ENCODE results near the gene KRT86.

- TF ChIP-seq, protein P1, sequence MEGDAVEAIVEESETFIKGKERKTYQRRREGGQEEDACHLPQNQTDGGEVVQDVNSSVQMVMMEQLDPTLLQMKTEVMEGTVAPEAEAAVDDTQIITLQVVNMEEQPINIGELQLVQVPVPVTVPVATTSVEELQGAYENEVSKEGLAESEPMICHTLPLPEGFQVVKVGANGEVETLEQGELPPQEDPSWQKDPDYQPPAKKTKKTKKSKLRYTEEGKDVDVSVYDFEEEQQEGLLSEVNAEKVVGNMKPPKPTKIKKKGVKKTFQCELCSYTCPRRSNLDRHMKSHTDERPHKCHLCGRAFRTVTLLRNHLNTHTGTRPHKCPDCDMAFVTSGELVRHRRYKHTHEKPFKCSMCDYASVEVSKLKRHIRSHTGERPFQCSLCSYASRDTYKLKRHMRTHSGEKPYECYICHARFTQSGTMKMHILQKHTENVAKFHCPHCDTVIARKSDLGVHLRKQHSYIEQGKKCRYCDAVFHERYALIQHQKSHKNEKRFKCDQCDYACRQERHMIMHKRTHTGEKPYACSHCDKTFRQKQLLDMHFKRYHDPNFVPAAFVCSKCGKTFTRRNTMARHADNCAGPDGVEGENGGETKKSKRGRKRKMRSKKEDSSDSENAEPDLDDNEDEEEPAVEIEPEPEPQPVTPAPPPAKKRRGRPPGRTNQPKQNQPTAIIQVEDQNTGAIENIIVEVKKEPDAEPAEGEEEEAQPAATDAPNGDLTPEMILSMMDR (IDR thresholded peaks at IDR 0.05; ENCODE audit: low read depth, low read length): no peak
- TF ChIP-seq EZH2phosphoT487 (IDR thresholded peaks at IDR 0.05; ENCODE audit: low read depth): no peak
Measured at GRCh38 chr12:52228366-52228765, 46.1 kb upstream of the KRT86 start.

Data from OCI-LY3 (cell line).